Loucy (cell line): ENCODE results near the gene LILRA5.

Experiments
- H2AFZ ChIP-seq: fragments of 200-600 bp; sonication (generic); 2 replicates; pipeline ENCODE4 v1.6.0; 2016; ENCODE audit warnings: antibody characterized with exemption, mild to moderate bottlenecking, low read length, moderate library complexity
- H3F3A ChIP-seq: fragments of 200-600 bp; 2 replicates; pipeline ENCODE4 v1.6.0; 2016; ENCODE audit warnings: antibody characterized with exemption, low read depth, mild to moderate bottlenecking
- H3K27me3 ChIP-seq: fragments of 200-600 bp; sonication (generic); 2 replicates; pipeline ENCODE4 v1.6.1; 2014; ENCODE audit warnings: low read length, mild to moderate bottlenecking; ENCODE audit not compliant: insufficient read depth, poor library complexity, severe bottlenecking
- H3K36me3 ChIP-seq: fragments of 200-600 bp; sonication (generic); 2 replicates; pipeline ENCODE4 v1.6.1; 2016; ENCODE audit warnings: low read length; ENCODE audit not compliant: insufficient read depth
- H3K4me1 ChIP-seq: fragments of 200-600 bp; sonication (generic); 2 replicates; pipeline ENCODE4 v1.5.1; 2014; ENCODE audit warnings: low read length, mild to moderate bottlenecking; ENCODE audit not compliant: insufficient read depth, poor library complexity, severe bottlenecking
- H3K4me2 ChIP-seq: fragments of 200-600 bp; sonication (generic); 2 replicates; pipeline ENCODE4 v1.6.0; 2014; ENCODE audit warnings: antibody characterized with exemption, low read length, low read depth, mild to moderate bottlenecking; ENCODE audit not compliant: poor library complexity, severe bottlenecking
- H3K4me3 ChIP-seq: fragments of 200-600 bp; sonication (generic); 2 replicates; pipeline ENCODE4 v1.5.1; 2014; ENCODE audit warnings: low read length, mild to moderate bottlenecking, mixed read lengths; ENCODE audit not compliant: poor library complexity, severe bottlenecking
- H3K79me2 ChIP-seq: fragments of 200-600 bp; sonication (generic); 2 replicates; pipeline ENCODE4 v1.6.1; 2014; ENCODE audit warnings: low read length; ENCODE audit not compliant: insufficient read depth
- H3K9ac ChIP-seq: fragments of 200-600 bp; sonication (generic); 2 replicates; pipeline ENCODE4 v1.6.0; 2014; ENCODE audit warnings: mild to moderate bottlenecking, low read depth, low read length, moderate library complexity; ENCODE audit not compliant: poor library complexity, severe bottlenecking
- H3K9me2 ChIP-seq: fragments of 200-600 bp; sonication (generic); replicated peaks from 2 replicates; pipeline ENCODE4 v1.6.1; 2016; ENCODE audit warnings: low read depth, low read length, mixed read lengths
- H3K9me3 ChIP-seq: fragments of 200-600 bp; sonication (generic); 2 replicates; pipeline ENCODE4 v1.6.1; 2014; ENCODE audit warnings: mild to moderate bottlenecking, antibody characterized with exemption, low read length, low read depth; ENCODE audit not compliant: insufficient read depth
- H4K20me1 ChIP-seq: fragments of 200-600 bp; sonication (generic); 2 replicates; pipeline ENCODE4 v1.6.0; 2014; ENCODE audit warnings: antibody characterized with exemption, low read length, mild to moderate bottlenecking; ENCODE audit not compliant: insufficient read depth, poor library complexity, severe bottlenecking
- CTCF ChIP-seq: fragments of 200-600 bp; sonication (generic); conservative IDR thresholded peaks from 2 replicates; pipeline ENCODE4 v1.5.1; 2014; ENCODE audit warnings: mild to moderate bottlenecking, antibody characterized with exemption, low read length
- EZH2phosphoT487 ChIP-seq: fragments of 200-600 bp; IDR thresholded peaks from 2 replicates; pipeline ENCODE4 v1.6.1; 2018; ENCODE audit warnings: antibody characterized with exemption, mild to moderate bottlenecking, moderate library complexity, borderline replicate concordance

Gene LILRA5

GRCh38 chr19:54305141-54305540 is 7.8 kb downstream of the LILRA5 start:
- H2AFZ ChIP-seq = no peak overlapping the region
- TF ChIP-seq EZH2phosphoT487 (no peak), CTCF (no peak)
- H3F3A ChIP-seq = no peaks in the 10 kb centered on the region
- no peak overlapping the region for H3K9ac ChIP-seq
- no peaks in the 10 kb centered on the region for H4K20me1 ChIP-seq
- H3K79me2 ChIP-seq = no peaks in the 10 kb centered on the region
- no peak overlapping the region for H3K4me2 ChIP-seq
- no peaks in the 10 kb centered on the region for H3K9me2 ChIP-seq
- no peak overlapping the region for H3K4me3 ChIP-seq
- H3K27me3 ChIP-seq = no peaks in the 10 kb centered on the region
- no peaks in the 10 kb centered on the region for H3K9me3 ChIP-seq
- no peaks in the 10 kb centered on the region for H3K36me3 ChIP-seq
- H3K4me1 ChIP-seq = peaks cover 4% of the 10 kb centered on the region

- no peaks in the 10 kb centered on the region for H3K36me3 ChIP-seq
- H3K4me1 ChIP-seq = peaks cover 4% of the 10 kb centered on the region
- H3K9me3 ChIP-seq = no peaks in the 10 kb centered on the region
- no peaks in the 10 kb centered on the region for H3K9me2 ChIP-seq
- no peaks in the 10 kb centered on the region for H4K20me1 ChIP-seq
- no peak overlapping the region for H2AFZ ChIP-seq
- no peak overlapping the region for H3K4me2 ChIP-seq
- H3K4me3 ChIP-seq = no peak overlapping the region
- no peaks in the 10 kb centered on the region for H3K27me3 ChIP-seq
- H3K9ac ChIP-seq = no peak overlapping the region
- TF ChIP-seq EZH2phosphoT487 = no peak
- TF ChIP-seq CTCF = no peak
- no peaks in the 10 kb centered on the region for H3F3A ChIP-seq
- no peaks in the 10 kb centered on the region for H3K79me2 ChIP-seq
These were observed 10.7 kb downstream of the LILRA5 start for GRCh38 chr19:54302257-54302656.

- Histone ChIP-seq H3K4me1 (peaks cover 4% of the 10 kb centered on the region), H3K9me2 (no peaks in the 10 kb centered on the region), H3K4me2 (no peak overlapping the region), H3K27me3 (no peaks in the 10 kb centered on the region), H3F3A (no peaks in the 10 kb centered on the region), H2AFZ (no peak overlapping the region), H3K36me3 (no peaks in the 10 kb centered on the region), H3K9ac (no peak overlapping the region), H3K4me3 (no peak overlapping the region), H3K9me3 (no peaks in the 10 kb centered on the region), H4K20me1 (no peaks in the 10 kb centered on the region), H3K79me2 (no peaks in the 10 kb centered on the region)
- no peak for TF ChIP-seq EZH2phosphoT487
- TF ChIP-seq CTCF = no peak
These were observed 13.5 kb downstream of the LILRA5 start for GRCh38 chr19:54299515-54299914.
